SHP77 treated with DMSO at 0.1 percent for 48 hours (cell line): ENCODE data around the gene GINS1.
"Not testable (repeated sequence)": the region's sequence is repeated elsewhere in the genome, so short reads cannot be mapped to it uniquely, and the experiment has no call there.

ENCODE experiments used
- DNase-seq: peaks from one replicate; lab custom pipeline; 2025; lab: John Stamatoyannopoulos, UW

GINS1 gene

GRCh38 chr20:25389858-25390537 is 17.5 kb upstream of the GINS1 start:
- DNase-seq, result peak; percentile 7

DNA sequence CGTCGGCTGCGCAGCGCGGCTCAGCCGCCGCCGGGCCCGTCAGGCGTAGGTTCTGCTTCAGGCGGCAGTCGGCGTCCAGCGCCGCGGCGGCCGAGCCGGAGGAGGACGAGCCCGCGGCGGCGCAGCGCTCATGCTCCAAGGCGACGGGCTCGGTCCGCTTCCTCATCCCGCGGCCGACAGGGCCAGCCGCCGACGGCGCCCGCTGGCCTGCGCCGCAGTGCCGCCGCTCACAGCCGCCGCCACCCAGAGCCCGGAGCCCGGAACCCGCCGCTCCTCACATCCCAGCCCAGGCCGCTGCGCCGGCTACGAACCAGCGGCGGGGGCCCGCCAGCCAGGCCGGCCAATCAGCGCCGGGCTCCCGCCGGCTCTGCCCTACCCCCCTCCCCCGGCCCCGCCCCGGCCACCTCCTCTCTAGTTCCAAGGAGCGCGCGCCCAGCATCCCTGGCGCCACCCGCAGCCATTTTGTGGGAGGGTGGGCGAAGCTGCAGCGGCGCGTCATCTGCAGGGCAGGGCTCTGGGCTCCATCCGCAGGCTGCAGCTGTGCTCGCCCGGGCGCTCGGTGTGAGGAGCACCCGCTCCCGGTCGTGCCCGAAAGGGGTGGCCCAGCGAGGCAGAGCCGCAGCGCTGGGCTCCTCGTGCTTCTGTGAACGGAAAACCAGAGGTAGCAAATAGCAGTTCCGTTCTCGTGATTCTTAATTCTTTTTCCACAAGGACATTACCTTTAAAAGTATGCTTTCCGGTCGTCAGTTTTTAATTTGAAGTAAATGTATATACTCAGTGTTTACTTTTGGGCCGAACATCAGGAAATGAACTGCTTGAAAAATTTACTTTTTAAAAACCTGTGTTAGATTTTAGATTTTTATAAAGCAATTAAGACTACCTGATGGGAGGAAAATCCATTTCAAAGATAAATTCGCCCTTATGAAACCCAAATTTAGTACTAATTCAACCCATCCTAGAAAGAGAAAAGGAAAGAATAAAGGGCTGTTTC is 16.6 kb upstream of the GINS1 start, which contains the start of gene ABHD12:
TSS of gene ABHD12 (minus strand) at position 298 of the 991 bp plus-strand sequence. CDS start at position 166, 132 bp downstream.
- DNase-seq, result peak; percentile 93

DNA sequence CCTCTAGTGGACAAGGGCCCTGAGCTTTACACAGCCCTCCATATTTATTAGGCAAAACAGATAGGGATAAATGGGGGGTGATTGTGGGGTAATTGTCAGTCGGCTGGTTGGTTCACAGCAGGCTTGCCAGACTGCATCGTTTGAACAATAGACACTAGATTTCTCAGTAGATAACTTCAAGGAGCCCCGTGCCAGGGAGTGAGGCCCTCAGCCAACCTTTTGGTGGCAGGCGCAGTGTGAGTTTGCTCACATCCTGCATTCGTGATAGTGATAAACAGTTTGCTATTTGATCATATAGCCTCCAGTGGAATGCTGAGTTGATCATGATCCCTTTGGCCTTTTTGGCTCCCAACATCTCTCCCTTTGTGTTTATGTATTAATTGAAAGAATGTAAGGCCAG is 13.2 kb upstream of the GINS1 start:
- no peak for DNase-seq

DNA sequence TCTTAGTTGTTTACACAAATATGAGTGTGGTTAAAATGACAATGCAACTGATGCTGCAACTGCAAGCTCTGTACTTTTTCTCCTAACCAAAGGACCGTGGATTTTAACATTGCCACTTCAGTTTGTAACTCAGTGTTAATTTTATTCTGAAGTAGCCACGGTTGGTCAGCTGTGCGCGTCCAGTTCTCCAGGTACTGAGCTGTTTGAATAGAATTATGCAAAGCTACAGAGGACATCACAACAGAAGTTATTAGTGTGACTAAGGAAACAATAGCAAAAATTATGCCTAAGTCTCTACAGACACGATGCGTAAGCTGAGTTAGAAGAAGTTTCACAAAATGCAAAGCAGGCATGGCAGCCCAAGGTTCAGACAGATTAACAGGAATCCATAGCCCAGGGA is 12.5 kb upstream of the GINS1 start:
- DNase-seq, result no peak

GRCh38 chr20:25397096-25397495 is 10.4 kb upstream of the GINS1 start:
- no peak for DNase-seq

GRCh38 chr20:25397821-25398220 is 9.7 kb upstream of the GINS1 start:
- no peak for DNase-seq

- DNase-seq, result no peak
Observed at GRCh38 chr20:25398376-25399036, 9.0 kb upstream of the GINS1 start.

GRCh38 chr20:25399037-25399430 is 8.4 kb upstream of the GINS1 start:
- DNase-seq, result peak; percentile 79

DNA sequence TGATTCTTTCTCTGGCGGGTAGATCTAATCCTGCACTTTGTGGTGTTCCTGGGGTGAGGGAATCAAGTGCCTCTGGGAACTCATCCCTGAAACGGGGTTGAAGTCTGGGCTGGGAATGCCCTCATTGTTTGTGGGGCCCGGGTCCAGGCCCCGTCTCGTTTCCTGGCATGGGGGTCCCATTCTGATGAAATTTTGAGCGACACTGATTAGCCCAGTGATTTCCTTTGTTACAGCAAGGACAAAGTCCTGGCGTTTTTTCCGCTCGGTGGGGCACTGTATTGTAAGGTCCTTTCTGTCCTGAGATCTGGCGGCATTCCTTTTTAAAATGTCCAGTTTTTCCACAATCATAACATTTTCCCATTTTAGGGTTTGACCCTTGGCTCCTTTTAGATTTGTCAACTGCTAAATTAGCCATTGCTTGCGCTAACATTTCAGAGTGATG is 7.2 kb upstream of the GINS1 start:
- DNase-seq, result not testable (repeated sequence)

DNA sequence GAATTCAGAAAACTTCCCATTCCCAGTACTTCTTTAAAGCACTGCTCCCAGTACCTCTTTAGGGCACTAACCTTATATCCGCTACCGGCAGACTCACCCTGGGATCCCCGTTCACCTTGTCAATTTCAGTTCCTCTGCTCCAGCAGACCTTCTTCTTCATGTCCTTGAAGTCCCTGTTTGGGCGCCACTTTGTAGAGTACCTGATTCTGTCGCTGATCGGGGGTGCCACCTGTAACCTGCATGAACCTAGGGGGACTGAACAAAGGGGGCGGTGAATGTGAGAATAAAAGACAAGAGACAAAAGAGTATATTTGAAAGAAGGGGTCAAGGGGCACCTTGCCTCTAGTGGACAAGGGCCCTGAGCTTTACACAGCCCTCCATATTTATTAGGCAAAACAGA is 4.9 kb upstream of the GINS1 start:
- no peak for DNase-seq

GRCh38 chr20:25408170-25408547 is 686 bp downstream of the GINS1 start:
- DNase-seq, result no peak

DNA sequence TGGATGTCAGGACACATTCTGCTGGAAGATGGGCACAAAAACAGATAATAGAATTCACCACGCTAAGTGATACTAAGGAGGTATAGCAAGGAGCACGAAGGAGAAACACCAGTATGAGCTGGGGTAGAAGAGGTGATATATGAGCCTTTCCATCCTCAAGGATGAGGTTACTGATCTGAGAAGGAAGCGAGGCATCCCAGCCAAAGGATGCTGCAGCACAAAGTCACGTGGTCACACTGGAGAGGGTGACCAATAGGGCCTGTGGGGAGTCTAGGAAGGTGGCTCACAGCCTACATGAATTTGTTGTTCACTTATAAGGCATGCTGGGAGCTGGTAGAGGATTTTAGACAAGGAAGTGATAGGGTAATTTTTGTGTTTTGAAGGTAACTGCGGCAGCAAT is 1.4 kb downstream of the GINS1 start:
- no peak for DNase-seq

GRCh38 chr20:25418776-25419175 is 11.3 kb downstream of the GINS1 start:
- DNase-seq, result no peak

DNA sequence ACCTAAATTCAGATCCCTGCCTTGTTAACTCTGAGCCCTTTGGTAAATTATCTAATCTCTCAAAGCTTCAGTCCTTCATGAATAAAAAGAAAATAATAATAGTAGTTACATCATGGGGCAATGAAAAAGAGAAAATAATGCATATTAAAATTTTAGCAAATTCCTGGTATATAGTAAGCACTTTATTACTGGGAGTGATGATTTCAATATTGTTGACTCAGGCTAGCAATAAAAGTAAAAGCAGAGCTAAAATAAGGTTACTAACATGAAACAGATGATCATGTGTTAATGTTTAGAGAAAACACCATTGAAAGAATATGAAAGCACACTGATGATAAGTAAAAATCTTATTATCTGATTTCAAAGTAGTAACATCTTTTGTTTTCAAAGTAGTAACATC is 13.6 kb downstream of the GINS1 start:
- DNase-seq, result no peak

- DNase-seq, result no peak
Observed at GRCh38 chr20:25422032-25422431, 14.6 kb downstream of the GINS1 start.

DNA sequence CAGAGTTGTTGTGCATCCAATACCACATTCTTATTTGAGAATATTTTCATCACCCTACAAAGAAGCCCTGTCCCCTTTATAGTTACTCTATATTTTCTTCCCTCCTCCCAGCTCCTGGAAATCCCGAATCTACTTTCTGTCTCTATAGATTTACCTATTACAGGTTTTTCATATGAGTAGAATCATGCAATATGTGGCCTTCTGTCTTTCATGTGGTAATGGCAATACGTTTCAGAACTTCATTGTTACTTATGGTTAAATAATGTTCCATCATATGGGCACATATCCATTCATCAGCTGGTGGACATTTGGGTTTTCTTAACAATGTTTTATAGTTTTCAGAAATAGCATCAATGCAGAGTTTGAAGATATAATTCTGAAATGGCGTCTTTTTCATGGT is 17.1 kb downstream of the GINS1 start:
- no peak for DNase-seq

DNA sequence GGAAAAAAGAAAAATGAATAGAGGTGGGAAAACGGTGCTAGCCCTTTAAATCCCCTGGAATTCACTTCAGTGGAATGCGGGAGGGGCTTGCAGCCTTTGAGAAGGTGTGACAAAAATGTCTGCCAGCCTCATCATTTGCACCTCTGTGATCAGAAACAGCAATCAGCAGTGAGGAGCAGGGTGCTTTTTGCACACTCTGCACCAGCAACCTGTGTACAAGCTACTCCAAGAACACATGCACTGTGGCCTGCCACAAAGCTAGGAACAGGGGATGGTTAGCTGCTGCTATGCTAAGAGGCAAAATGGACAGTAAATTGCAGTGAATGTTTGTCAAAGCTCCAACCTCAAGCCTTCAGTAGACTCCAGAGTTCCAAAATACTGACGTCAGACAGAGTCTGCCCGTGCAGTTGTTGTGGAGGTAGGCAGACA is 29.7 kb downstream of the GINS1 start:
- DNase-seq, result no peak

GRCh38 chr20:25439328-25439727 is 31.9 kb downstream of the GINS1 start:
- no peak for DNase-seq

- no peak for DNase-seq
Observed at GRCh38 chr20:25444556-25444955, 37.1 kb downstream of the GINS1 start.

DNA sequence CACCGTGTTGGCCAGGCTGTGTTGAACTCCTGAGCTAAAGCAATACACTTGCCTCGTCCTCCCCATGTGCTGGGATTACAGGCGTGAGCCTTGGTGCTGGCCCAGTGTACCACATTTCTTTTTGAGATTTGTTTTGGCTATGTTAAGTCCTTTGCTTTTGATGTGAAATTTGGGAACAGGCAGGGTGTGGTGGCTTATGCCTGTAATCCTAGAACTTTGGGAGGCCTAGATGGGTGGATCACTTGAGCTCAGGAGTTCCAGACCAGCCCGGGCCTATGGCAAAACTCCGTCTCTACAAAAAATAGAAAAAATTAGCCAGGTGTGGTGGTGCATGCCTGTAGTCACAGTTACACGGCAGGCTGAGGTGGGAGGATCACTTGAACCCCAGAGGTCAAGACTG is 40.2 kb downstream of the GINS1 start:
- no peak for DNase-seq

- no peak for DNase-seq
Observed at GRCh38 chr20:25452333-25452732, 44.9 kb downstream of the GINS1 start.

- DNase-seq, result no peak
Observed at GRCh38 chr20:25453035-25453810, 45.8 kb downstream of the GINS1 start.
